DMS53 treated with DMSO at 0.1 percent for 48 hours (cell line): Measurements from ENCODE around the gene CFAP20DC.
"Not testable (repeated sequence)": the region's sequence is repeated elsewhere in the genome, so short reads cannot be mapped to it uniquely, and the experiment has no call there.

Source experiments
- DNase-seq: peaks from one replicate; lab custom pipeline; 2025; ENCODE audit not compliant: unreplicated experiment; lab: John Stamatoyannopoulos, UW

The CFAP20DC gene

GRCh38 chr3:59023612-59024011, 26.2 kb downstream of the CFAP20DC start:
- DNase-seq, result no peak

GRCh38 chr3:59017617-59017984, 32.2 kb downstream of the CFAP20DC start:
- no peak for DNase-seq

GRCh38 chr3:59016930-59017616, 32.8 kb downstream of the CFAP20DC start:
- DNase-seq, result no peak

- DNase-seq, result no peak
Observed at GRCh38 chr3:59013611-59014010, 36.2 kb downstream of the CFAP20DC start.

- no peak for DNase-seq
Observed at GRCh38 chr3:59006634-59007517, 42.9 kb downstream of the CFAP20DC start.

- no peak for DNase-seq
Observed at GRCh38 chr3:59001675-59002074, 48.1 kb downstream of the CFAP20DC start.

- DNase-seq, result no peak
Observed at GRCh38 chr3:58999774-59000160, 50.1 kb downstream of the CFAP20DC start.

- no peak for DNase-seq
Observed at GRCh38 chr3:58999134-58999773, 50.6 kb downstream of the CFAP20DC start.

GRCh38 chr3:58998476-58999117, 51.2 kb downstream of the CFAP20DC start:
- no peak for DNase-seq

GRCh38 chr3:58996730-58997129, 53.1 kb downstream of the CFAP20DC start:
- DNase-seq, result no peak

- peak; percentile 1 for DNase-seq
Observed at GRCh38 chr3:58994746-58995330, 55.0 kb downstream of the CFAP20DC start.

- no peak for DNase-seq
Observed at GRCh38 chr3:58993547-58993946, 56.3 kb downstream of the CFAP20DC start.

- DNase-seq, result no peak
Observed at GRCh38 chr3:58991623-58992022, 58.2 kb downstream of the CFAP20DC start.

GRCh38 chr3:58991026-58991425, 58.8 kb downstream of the CFAP20DC start:
- DNase-seq, result no peak

GRCh38 chr3:58989955-58990354, 59.9 kb downstream of the CFAP20DC start:
- DNase-seq, result no peak

GRCh38 chr3:58989163-58989562, 60.7 kb downstream of the CFAP20DC start:
- no peak for DNase-seq

- DNase-seq, result no peak
Observed at GRCh38 chr3:58988041-58988440, 61.8 kb downstream of the CFAP20DC start.

- DNase-seq, result no peak
Observed at GRCh38 chr3:58986654-58987053, 63.2 kb downstream of the CFAP20DC start.

GRCh38 chr3:58979840-58980239, 70.0 kb downstream of the CFAP20DC start:
- DNase-seq, result no peak

GRCh38 chr3:58973796-58974195, 76.0 kb downstream of the CFAP20DC start:
- no peak for DNase-seq

- not testable (repeated sequence) for DNase-seq
Observed at GRCh38 chr3:58967866-58968265, 82.0 kb downstream of the CFAP20DC start.
